MM.1S (cell line): Measurements from ENCODE around the gene RHEB.
A peak's percentile ranks its signal among the peaks of the same experiment; 100 is the strongest.

Experiments
- EZH2 ChIP-seq: fragments of 300-600 bp; sonication (generic); optimal IDR thresholded peaks from 2 replicates; pipeline ENCODE3; 2017; ENCODE audit warnings: low read depth, mild to moderate bottlenecking, antibody characterized with exemption, low read length, mixed read lengths
- TF ChIP-seq, protein P1 (sequence below): fragments of 300-600 bp; sonication (generic); IDR thresholded peaks from 2 replicates; pipeline ENCODE4 v1.5.1; 2016; ENCODE audit warnings: antibody characterized with exemption, low read length, mixed read lengths

GRCh38 chr7:151432658-151433521 is 86.8 kb downstream of the RHEB start:
- no peak for TF ChIP-seq EZH2
- TF ChIP-seq, protein P1, sequence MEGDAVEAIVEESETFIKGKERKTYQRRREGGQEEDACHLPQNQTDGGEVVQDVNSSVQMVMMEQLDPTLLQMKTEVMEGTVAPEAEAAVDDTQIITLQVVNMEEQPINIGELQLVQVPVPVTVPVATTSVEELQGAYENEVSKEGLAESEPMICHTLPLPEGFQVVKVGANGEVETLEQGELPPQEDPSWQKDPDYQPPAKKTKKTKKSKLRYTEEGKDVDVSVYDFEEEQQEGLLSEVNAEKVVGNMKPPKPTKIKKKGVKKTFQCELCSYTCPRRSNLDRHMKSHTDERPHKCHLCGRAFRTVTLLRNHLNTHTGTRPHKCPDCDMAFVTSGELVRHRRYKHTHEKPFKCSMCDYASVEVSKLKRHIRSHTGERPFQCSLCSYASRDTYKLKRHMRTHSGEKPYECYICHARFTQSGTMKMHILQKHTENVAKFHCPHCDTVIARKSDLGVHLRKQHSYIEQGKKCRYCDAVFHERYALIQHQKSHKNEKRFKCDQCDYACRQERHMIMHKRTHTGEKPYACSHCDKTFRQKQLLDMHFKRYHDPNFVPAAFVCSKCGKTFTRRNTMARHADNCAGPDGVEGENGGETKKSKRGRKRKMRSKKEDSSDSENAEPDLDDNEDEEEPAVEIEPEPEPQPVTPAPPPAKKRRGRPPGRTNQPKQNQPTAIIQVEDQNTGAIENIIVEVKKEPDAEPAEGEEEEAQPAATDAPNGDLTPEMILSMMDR = peak; percentile 35
